ENCODE data around the gene NXF1. TPM values are rescaled to one million over a fixed set of nuclear protein-coding genes. Genes with fewer than 3 reads are reported as not detected.

The NXF1 gene
- total and polyA plus RNA-seq, 2 of the 13 experiments (the other 11 are each of a cell fraction or from before 2014, with no cell fraction given): 30.4 to 30.9 TPM

GRCh38 chr11:62791501-62792201 lies 13.6 kb downstream of the NXF1 start, which contains the start of gene TMEM223 (continued):
- TF ChIP-seq ELF4 (CRISPR knock-in tag; IDR thresholded peaks at IDR 0.05; ENCODE audit: borderline replicate concordance) (peak; percentile 89), GLMP (CRISPR knock-in tag; IDR thresholded peaks at IDR 0.05; ENCODE audit: borderline replicate concordance) (no peak), CREB1 (IDR thresholded peaks at IDR 0.05) (no peak), CREB1 (CRISPR knock-in tag; IDR thresholded peaks at IDR 0.05) (no peak), ZBTB40 (IDR thresholded peaks at IDR 0.05) (peak; percentile 18; the same call in 1 of the 2 replicates), ZBTB40 (CRISPR knock-in tag; IDR thresholded peaks at IDR 0.05) (peak; percentile 76; the same call in 1 of the 2 replicates), AHDC1 (CRISPR knock-in tag; IDR thresholded peaks at IDR 0.05; ENCODE audit: borderline replicate concordance) (no peak), ZNF263 (CRISPR knock-in tag; IDR thresholded peaks at IDR 0.05) (no peak), ZNF343 (CRISPR knock-in tag; IDR thresholded peaks at IDR 0.05) (no peak), NONO (IDR thresholded peaks at IDR 0.05) (no peak), NONO (CRISPR knock-in tag; conservative IDR thresholded peaks at IDR 0.05) (peak; percentile 83), ZSCAN12 (CRISPR knock-in tag; IDR thresholded peaks at IDR 0.05) (no peak), EHMT2 (IDR thresholded peaks at IDR 0.05; ENCODE audit: borderline replicate concordance, low read depth, low read length) (no peak), CREM (IDR thresholded peaks at IDR 0.05) (no peak), CREM (CRISPR knock-in tag; IDR thresholded peaks at IDR 0.05) (no peak)
